ENCODE results near the gene VTI1B. TPM values are rescaled to one million over a fixed set of nuclear protein-coding genes. Genes with fewer than 3 reads are reported as not detected.
A peak's percentile ranks its signal among the peaks of the same experiment; 100 is the strongest.
"Not testable (repeated sequence)": the region's sequence is repeated elsewhere in the genome, so short reads cannot be mapped to it uniquely, and the experiment has no call there.

The VTI1B gene
- total RNA-seq, 1 donor from 2014 or later = 108 TPM

DNA sequence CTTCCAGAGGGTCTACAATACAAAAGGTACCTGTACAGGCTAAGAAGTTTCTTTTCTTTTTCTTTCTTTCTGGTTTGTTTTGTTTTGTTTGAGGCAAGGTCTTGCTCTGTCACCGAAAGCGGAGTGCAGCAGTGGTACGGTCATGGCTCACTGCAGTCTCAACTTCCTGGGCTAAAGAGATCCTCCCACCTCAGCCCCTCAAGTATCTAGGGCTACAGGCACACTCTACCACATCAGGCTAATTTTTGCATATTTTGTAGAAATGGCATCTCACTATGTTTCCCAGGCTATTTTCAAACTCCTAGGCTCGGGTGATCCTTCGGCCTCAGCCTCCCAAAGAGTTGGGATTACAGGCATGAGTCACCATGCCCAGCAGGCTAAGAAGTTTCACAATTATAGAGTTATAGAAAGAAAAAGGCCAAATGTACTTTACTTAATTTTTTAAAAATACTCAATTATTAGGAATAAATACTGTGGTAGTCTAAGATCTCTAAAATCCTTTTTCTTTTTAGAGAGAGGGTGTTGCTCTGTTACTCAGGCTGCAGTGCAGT lies 71.4 kb downstream of the VTI1B start:
- Histone ChIP-seq H3K4me3 (no peak overlapping the region), H3K27me3 (ENCODE audit: low read depth) (no peaks in the 10 kb centered on the region), H3K9me3 (no peaks in the 10 kb centered on the region), H3K4me1 (peaks cover 13% of the 10 kb centered on the region), H3K36me3 (no peaks in the 10 kb centered on the region), H3K27ac (no peak overlapping the region)
- intact Hi-C loops (cut with DNase I) = no loop called here
- ATAC-seq (no peak), DNase-seq (no peak)
- TF ChIP-seq, protein P1, sequence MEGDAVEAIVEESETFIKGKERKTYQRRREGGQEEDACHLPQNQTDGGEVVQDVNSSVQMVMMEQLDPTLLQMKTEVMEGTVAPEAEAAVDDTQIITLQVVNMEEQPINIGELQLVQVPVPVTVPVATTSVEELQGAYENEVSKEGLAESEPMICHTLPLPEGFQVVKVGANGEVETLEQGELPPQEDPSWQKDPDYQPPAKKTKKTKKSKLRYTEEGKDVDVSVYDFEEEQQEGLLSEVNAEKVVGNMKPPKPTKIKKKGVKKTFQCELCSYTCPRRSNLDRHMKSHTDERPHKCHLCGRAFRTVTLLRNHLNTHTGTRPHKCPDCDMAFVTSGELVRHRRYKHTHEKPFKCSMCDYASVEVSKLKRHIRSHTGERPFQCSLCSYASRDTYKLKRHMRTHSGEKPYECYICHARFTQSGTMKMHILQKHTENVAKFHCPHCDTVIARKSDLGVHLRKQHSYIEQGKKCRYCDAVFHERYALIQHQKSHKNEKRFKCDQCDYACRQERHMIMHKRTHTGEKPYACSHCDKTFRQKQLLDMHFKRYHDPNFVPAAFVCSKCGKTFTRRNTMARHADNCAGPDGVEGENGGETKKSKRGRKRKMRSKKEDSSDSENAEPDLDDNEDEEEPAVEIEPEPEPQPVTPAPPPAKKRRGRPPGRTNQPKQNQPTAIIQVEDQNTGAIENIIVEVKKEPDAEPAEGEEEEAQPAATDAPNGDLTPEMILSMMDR (IDR thresholded peaks at IDR 0.05) = no peak

DNA sequence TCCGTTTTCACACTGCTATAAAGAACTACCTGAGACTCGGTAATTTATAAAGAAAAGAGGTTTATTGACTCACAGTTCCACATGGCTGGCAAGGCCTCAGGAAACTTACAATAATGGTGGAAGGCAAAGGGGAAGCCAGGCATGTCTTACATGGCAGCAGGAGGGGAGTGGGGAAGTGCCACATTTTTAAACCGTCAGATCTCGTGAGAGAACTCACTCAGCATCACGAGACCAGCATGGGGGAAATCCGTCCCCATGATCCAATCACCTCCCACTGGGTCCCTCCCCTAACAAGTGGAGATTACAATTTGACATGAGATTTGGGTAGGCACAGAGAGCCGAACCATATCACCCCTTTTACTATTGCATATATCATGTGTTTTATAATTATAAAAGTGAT lies 72.4 kb downstream of the VTI1B start:
- no peak for DNase-seq
- ATAC-seq = no peak
- intact Hi-C loops (cut with DNase I) = no loop called here

DNA sequence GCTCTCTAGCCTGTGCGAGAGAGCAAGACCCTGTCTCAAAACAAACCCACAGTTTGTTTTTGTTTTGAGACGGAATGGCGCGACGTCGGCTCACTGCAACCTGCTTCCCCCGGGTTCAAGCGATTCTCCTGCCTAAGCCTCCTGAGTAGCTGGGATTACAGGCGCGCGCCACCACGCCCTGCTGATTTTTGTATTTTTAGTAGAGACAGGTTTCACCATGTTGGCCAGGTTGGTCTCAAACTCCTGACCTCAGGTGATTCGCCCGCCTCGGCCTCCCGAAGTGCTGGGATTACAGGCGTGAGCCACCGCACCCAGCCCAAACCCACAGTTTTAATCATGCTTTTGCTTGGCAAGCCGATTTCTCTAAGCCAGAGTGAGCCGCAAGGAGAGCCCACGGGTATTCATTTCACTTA lies 73.9 kb downstream of the VTI1B start:
- ATAC-seq; DNase-seq; H3K36me3 ChIP-seq; H3K9me3 ChIP-seq; H3K27me3 ChIP-seq (ENCODE audit: low read depth); intact Hi-C loops (cut with DNase I): not testable (repeated sequence)
- Histone ChIP-seq H3K4me3 (peak overlapping the region; percentile 81), H3K27ac (peak overlapping the region; percentile 89), H3K4me1 (peaks cover 13% of the 10 kb centered on the region)

More for the DNA sequence above, 72.4 kb downstream of the VTI1B start:
- H3K9me3 ChIP-seq = no peaks in the 10 kb centered on the region
- H3K4me1 ChIP-seq = peaks cover 13% of the 10 kb centered on the region
- H3K4me3 ChIP-seq = no peak overlapping the region
- no peak overlapping the region for H3K27ac ChIP-seq
- H3K36me3 ChIP-seq = no peaks in the 10 kb centered on the region
- H3K27me3 ChIP-seq (ENCODE audit: low read depth) = no peaks in the 10 kb centered on the region
- TF ChIP-seq, protein P1 (IDR thresholded peaks at IDR 0.05) = no peak

DNA sequence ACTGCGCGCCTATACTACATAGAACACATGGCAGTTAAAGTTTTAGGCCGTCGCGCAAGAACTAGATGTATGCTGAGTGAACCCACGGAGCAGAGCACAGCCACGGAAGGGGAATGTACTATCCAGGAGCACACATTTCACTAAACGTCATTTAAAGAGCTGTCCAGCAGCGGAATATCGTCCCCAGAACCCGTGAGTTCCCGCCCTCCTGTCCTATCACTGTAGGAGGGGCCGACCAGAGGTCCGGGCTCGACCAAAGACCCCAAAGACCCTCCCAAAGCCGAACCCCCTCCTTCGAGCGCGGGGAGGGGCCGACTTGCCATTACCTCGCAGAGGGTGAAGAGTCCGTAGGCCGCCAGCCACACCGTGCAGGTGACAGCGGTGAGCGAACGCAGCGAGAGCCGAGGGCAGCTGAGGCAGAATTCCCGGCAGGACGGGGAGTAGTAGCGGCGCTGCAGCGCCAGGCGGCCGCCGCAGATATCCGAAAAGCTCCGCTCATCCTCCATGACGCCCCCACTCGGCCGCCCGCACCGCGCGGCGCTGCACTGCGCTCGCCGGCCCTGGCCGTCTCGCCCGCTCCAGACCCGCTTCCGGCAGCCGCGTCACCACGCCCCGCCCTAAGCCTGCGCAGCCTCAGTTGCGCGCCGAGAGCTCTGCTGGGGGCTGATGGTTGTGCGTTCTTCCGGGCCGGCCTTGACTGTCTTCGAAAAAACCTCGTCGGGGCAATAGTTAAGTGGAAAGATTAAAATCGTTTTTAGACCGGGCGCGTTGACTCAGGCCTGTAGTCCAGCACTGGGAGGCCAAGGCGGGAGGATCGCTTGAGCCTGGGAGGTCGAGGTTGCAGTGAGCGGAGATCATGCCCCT lies 74.5 kb downstream of the VTI1B start, which contains the start of gene PIGH:
Gene PIGH (minus strand): TSS at position 571 of the 864 bp plus-strand sequence. CDS start 65 bp downstream, at position 506.
- Histone ChIP-seq H3K4me1 (peaks cover 13% of the 10 kb centered on the region), H3K4me3 (peak within 1 kb of the TSS; percentile 81), H3K36me3 (no peaks in the 10 kb centered on the region), H3K27ac (peak within 1 kb of the TSS; percentile 89), H3K9me3 (no peaks in the 10 kb centered on the region), H3K27me3 (ENCODE audit: low read depth) (no peaks in the 10 kb centered on the region)
- intact Hi-C loops (cut with DNase I) = no loop called here
- peak; percentile 91 for DNase-seq
- peak; percentile 99 to 100 for ATAC-seq
- TF ChIP-seq, protein P1 (IDR thresholded peaks at IDR 0.05) = peak; percentile 67

Other genes starting within 250 kb of the VTI1B start
- gene TMEM229B, start 185.9 kb downstream of the VTI1B start, total RNA-seq = 6.4 TPM
- gene PLEKHH1, start 141.3 kb downstream of the VTI1B start, total RNA-seq = 4.6 TPM
- gene PIGH, start 74.4 kb downstream of the VTI1B start, total RNA-seq = 17.2 TPM
- gene ARG2, start 54.7 kb downstream of the VTI1B start, total RNA-seq = 0.77 TPM
- gene RDH11, start 21.1 kb upstream of the VTI1B start, total RNA-seq = 50.4 TPM
- 0.38 TPM for gene RDH12, start 27.3 kb upstream of the VTI1B start, total RNA-seq
- 56.7 TPM for gene ZFYVE26, start 142.0 kb upstream of the VTI1B start, total RNA-seq
- gene RAD51B, start 145.1 kb upstream of the VTI1B start, total RNA-seq = 22.2 TPM